Measurements from ENCODE around the gene BICD1.

DNA sequence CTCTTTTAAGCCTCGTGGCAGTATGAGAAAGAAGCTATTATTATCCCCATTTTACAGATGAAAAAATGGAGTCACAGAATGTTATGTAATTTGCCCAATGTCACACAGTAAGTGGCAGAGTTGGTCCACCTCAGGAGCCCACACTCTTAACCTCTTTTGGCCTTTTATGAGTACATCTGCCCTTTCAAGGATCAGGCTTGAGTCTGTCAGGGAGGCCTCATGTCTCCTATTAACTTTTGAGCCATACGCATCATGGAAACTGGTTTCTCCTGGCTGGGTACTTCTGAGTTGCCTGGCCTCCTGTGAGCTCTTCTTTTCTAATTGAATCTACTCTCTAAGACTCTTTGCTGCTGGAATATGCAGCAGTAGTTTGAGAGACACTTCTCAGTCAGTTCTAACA lies 101.7 kb downstream of the BICD1 start:
- TF ChIP-seq EZH2 (IDR thresholded peaks at IDR 0.05; ENCODE audit: low read length, unreplicated experiment) = no peak
- TF ChIP-seq, protein P1, sequence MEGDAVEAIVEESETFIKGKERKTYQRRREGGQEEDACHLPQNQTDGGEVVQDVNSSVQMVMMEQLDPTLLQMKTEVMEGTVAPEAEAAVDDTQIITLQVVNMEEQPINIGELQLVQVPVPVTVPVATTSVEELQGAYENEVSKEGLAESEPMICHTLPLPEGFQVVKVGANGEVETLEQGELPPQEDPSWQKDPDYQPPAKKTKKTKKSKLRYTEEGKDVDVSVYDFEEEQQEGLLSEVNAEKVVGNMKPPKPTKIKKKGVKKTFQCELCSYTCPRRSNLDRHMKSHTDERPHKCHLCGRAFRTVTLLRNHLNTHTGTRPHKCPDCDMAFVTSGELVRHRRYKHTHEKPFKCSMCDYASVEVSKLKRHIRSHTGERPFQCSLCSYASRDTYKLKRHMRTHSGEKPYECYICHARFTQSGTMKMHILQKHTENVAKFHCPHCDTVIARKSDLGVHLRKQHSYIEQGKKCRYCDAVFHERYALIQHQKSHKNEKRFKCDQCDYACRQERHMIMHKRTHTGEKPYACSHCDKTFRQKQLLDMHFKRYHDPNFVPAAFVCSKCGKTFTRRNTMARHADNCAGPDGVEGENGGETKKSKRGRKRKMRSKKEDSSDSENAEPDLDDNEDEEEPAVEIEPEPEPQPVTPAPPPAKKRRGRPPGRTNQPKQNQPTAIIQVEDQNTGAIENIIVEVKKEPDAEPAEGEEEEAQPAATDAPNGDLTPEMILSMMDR (conservative IDR thresholded peaks at IDR 0.05; ENCODE audit: low read depth, low read length) = no peak
- TF ChIP-seq EZH2phosphoT487 (IDR thresholded peaks at IDR 0.05; ENCODE audit: borderline replicate concordance, low read length) = no peak
